ENCODE measurements around the gene SLC4A5.

DNA sequence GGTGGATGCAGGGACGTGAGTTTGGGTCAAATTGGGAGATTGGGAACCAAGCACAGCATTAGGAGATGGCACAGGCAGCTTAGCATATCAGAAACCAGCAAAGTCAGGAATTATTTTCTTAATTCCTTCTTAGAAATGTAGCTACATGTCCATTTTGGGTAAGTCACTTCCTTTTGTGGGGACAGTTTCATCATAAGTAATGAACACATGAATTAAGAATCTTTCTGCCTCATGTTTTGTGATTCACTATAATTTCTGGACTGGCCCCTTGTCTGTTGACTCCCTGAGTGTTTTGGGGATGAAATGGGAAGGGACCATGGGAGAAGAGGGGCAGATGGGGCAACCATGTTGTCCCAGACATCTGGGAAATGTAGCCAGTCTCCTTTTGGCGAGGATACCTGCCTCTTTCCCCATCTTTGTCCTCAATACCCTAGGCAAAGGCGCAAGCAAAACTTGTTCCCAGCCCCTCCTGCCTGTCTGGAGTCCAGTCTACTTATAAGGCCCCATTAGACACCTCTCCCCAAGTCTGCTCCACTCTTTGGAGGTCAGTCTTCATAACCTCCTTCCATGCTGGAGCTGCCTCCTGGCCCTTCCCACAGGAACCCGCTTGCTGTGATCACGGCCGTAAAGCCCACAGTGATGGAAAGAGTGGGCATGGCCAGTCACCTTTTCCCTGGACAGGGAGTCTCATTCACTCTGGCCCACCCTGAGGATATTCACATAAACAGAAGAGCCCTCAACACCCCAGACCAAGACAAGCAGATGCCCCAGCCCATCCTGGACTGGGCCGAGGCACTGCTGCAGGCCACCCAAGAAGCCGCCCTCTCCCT lies 119.1 kb downstream of the SLC4A5 start:
- TF ChIP-seq, protein P1, sequence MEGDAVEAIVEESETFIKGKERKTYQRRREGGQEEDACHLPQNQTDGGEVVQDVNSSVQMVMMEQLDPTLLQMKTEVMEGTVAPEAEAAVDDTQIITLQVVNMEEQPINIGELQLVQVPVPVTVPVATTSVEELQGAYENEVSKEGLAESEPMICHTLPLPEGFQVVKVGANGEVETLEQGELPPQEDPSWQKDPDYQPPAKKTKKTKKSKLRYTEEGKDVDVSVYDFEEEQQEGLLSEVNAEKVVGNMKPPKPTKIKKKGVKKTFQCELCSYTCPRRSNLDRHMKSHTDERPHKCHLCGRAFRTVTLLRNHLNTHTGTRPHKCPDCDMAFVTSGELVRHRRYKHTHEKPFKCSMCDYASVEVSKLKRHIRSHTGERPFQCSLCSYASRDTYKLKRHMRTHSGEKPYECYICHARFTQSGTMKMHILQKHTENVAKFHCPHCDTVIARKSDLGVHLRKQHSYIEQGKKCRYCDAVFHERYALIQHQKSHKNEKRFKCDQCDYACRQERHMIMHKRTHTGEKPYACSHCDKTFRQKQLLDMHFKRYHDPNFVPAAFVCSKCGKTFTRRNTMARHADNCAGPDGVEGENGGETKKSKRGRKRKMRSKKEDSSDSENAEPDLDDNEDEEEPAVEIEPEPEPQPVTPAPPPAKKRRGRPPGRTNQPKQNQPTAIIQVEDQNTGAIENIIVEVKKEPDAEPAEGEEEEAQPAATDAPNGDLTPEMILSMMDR (IDR thresholded peaks at IDR 0.05 in 8 of 11, conservative IDR thresholded peaks at IDR 0.05 in 3 of 11) = no peak
- TF ChIP-seq POLR2A (IDR thresholded peaks at IDR 0.05) = no peak
